ENCODE measurements around the gene RERE. TPM values are rescaled to one million over a fixed set of nuclear protein-coding genes. Genes with fewer than 3 reads are reported as not detected.

The RERE gene
- total RNA-seq, 2 donors from 2014 or later: 144 to 174 TPM

- DNase-seq (ENCODE audit: low spot score) (no peak), ATAC-seq (ENCODE audit: insufficient number of reproducible peaks, low FRiP score, low read depth) (no peak)
- Histone ChIP-seq H3K36me3 (no peaks in the 10 kb centered on the region), H3K4me3 (no peak overlapping the region), H3K9me3 (no peaks in the 10 kb centered on the region), H3K27me3 (replicated peaks; ENCODE audit: insufficient read depth) (no peaks in the 10 kb centered on the region), H3K27ac (no peak overlapping the region), H3K4me1 (ENCODE audit: control insufficient read depth in 1 of 2, low read depth in 2 of 2) (peaks cover 0 to 4% of the 10 kb centered on the region in 2 donors)
- TF ChIP-seq CTCF (IDR thresholded peaks at IDR 0.05): no peak
These were observed 171.3 kb downstream of the RERE start for GRCh38 chr1:8646189-8646588.

GRCh38 chr1:8643542-8644536 lies 173.6 kb downstream of the RERE start:
- no peak for ATAC-seq (ENCODE audit: insufficient number of reproducible peaks, low FRiP score, low read depth)

GRCh38 chr1:8642114-8642513 lies 175.3 kb downstream of the RERE start:
- H3K27me3 ChIP-seq (replicated peaks; ENCODE audit: insufficient read depth): no peaks in the 10 kb centered on the region
- H3K9me3 ChIP-seq: no peaks in the 10 kb centered on the region
- DNase-seq (ENCODE audit: low spot score) (no peak), ATAC-seq (ENCODE audit: insufficient number of reproducible peaks, low FRiP score, low read depth) (no peak)
- TF ChIP-seq CTCF (IDR thresholded peaks at IDR 0.05): no peak
- H3K4me1 ChIP-seq (ENCODE audit: control insufficient read depth in 1 of 2, low read depth in 2 of 2): peaks cover 0 to 11% of the 10 kb centered on the region in 2 donors
- H3K36me3 ChIP-seq: no peaks in the 10 kb centered on the region
- no peak overlapping the region for H3K27ac ChIP-seq
- no peak overlapping the region for H3K4me3 ChIP-seq

More at GRCh38 chr1:8643542-8644536, 173.6 kb downstream of the RERE start:
- no peaks in the 10 kb centered on the region for H3K9me3 ChIP-seq
- no peak overlapping the region for H3K27ac ChIP-seq
- peaks cover 0 to 11% of the 10 kb centered on the region in 2 donors for H3K4me1 ChIP-seq (ENCODE audit: control insufficient read depth in 1 of 2, low read depth in 2 of 2)
- no peak overlapping the region for H3K4me3 ChIP-seq
- DNase-seq (ENCODE audit: low spot score): no peak
- no peak for TF ChIP-seq CTCF (IDR thresholded peaks at IDR 0.05)
- no peaks in the 10 kb centered on the region for H3K27me3 ChIP-seq (replicated peaks; ENCODE audit: insufficient read depth)
- H3K36me3 ChIP-seq: no peaks in the 10 kb centered on the region

GRCh38 chr1:8641377-8641997 lies 176.0 kb downstream of the RERE start:
- Histone ChIP-seq H3K9me3 (no peaks in the 10 kb centered on the region), H3K27me3 (replicated peaks; ENCODE audit: insufficient read depth) (no peaks in the 10 kb centered on the region), H3K27ac (no peak overlapping the region), H3K36me3 (no peaks in the 10 kb centered on the region), H3K4me3 (no peak overlapping the region), H3K4me1 (ENCODE audit: control insufficient read depth in 1 of 2, low read depth in 2 of 2) (peaks cover 0 to 11% of the 10 kb centered on the region in 2 donors)
- no peak for TF ChIP-seq CTCF (IDR thresholded peaks at IDR 0.05)
- DNase-seq (ENCODE audit: low spot score): no peak
- no peak for ATAC-seq (ENCODE audit: insufficient number of reproducible peaks, low FRiP score, low read depth)

- no peak for ATAC-seq (ENCODE audit: insufficient number of reproducible peaks, low FRiP score, low read depth)
- H3K27me3 ChIP-seq (replicated peaks; ENCODE audit: insufficient read depth): no peaks in the 10 kb centered on the region
- DNase-seq (ENCODE audit: low spot score): no peak
- TF ChIP-seq CTCF (IDR thresholded peaks at IDR 0.05): no peak
- no peak overlapping the region for H3K4me3 ChIP-seq
- H3K36me3 ChIP-seq: no peaks in the 10 kb centered on the region
- peaks cover 0 to 11% of the 10 kb centered on the region in 2 donors for H3K4me1 ChIP-seq (ENCODE audit: control insufficient read depth in 1 of 2, low read depth in 2 of 2)
- H3K9me3 ChIP-seq: no peaks in the 10 kb centered on the region
- H3K27ac ChIP-seq: no peak overlapping the region
These were observed 176.5 kb downstream of the RERE start for GRCh38 chr1:8640950-8641349.
